K562 (cell line): Measurements from ENCODE around the gene GABARAPL1. TPM values are rescaled to one million over a fixed set of nuclear protein-coding genes. Genes with fewer than 3 reads are reported as not detected.

ENCODE experiments used
- ATAC-seq: fragments of 200-7000 bp; cut with Tn5 transposase; 3 replicates; pipeline ENCODE4 v1.9.1; 2020; ENCODE audit warnings: moderate library complexity
- BruUV-seq: library from RNA; stranded (reverse); fragments of 400-500 nt; replicated peaks from 2 replicates; lab custom pipeline; 2021; lab: Mats Ljungman, UMichigan
- CTCF ChIA-PET: fragments of 300-600 bp; formaldehyde crosslinking; extraction: SDS; loops from one replicate; lab custom pipeline; 2021; ENCODE audit warnings: low intra/inter-chr PET ratio; lab: Yijun Ruan, JAX
- POLR2A ChIA-PET: fragments of 300-600, 350-650 bp; sonication (Branson Sonifier 250); formaldehyde crosslinking; extraction: SDS; loops from one replicate; lab custom pipeline; 2021; ENCODE audit warnings: antibody characterized with exemption, inconsistent platforms; lab: Yijun Ruan, JAX
- DNase-seq, 4 experiments: peaks; one replicate each; pipeline versions ENCODE4 v3.0.0 to v3.0.0-alpha.2; 2011 to 2018; ENCODE audit warnings: low spot score in 3 of 4, mixed read lengths in 3 of 4; ENCODE audit errors: extremely low read depth in 1 of 4
- FAIRE-seq: peaks from 2 replicates; lab custom pipeline; 2011; peaks lifted over from hg19 to GRCh38; lab: Jason Lieb, UNC
- H2AFZ ChIP-seq: 2 replicates; pipeline ENCODE4 v1.6.0; 2011; ENCODE audit warnings: low read depth, low read length, control low read depth, inconsistent platforms
- H3K27ac ChIP-seq: fragments of 200-600 bp; 3 replicates; pipeline ENCODE4 v1.8.0; 2011; ENCODE audit warnings: low read depth, mild to moderate bottlenecking, control low read depth, inconsistent platforms, low read length, moderate library complexity, mixed read lengths; ENCODE audit errors: extremely low read depth
- H3K27me3 ChIP-seq, 2 experiments: fragments of 300-600 bp in 1 of 2; 2 replicates in 1 of 2; 3 replicates in 1 of 2; pipeline versions ENCODE4 v1.6.0 to v1.8.0; 2011; ENCODE audit warnings: inconsistent platforms in 2 of 2, low read length in 2 of 2, mild to moderate bottlenecking in 1 of 2, mixed read lengths in 1 of 2, moderate library complexity in 1 of 2; ENCODE audit not compliant: control insufficient read depth in 2 of 2, insufficient read depth in 2 of 2
- H3K36me3 ChIP-seq: fragments of 300-600 bp; 3 replicates; pipeline ENCODE4 v1.8.0; 2011; ENCODE audit warnings: mild to moderate bottlenecking, low read length, inconsistent platforms; ENCODE audit not compliant: control insufficient read depth, insufficient read depth
- H3K4me1 ChIP-seq, 2 experiments: fragments of 200-600 bp in 1 of 2; replicated peaks in 1 of 2; 2 replicates in 1 of 2; 3 replicates in 1 of 2; pipeline versions ENCODE4 v1.5.1 to v1.8.0; 2011; ENCODE audit warnings: inconsistent platforms in 2 of 2, low read length in 2 of 2, mild to moderate bottlenecking in 1 of 2, mixed read lengths in 1 of 2, moderate library complexity in 1 of 2; ENCODE audit not compliant: control insufficient read depth in 2 of 2, insufficient read depth in 2 of 2
- H3K4me2 ChIP-seq: 2 replicates; pipeline ENCODE4 v1.6.1; 2011; ENCODE audit warnings: low read length, control low read depth, inconsistent platforms, mixed read lengths; ENCODE audit not compliant: insufficient read depth
- H3K4me3 ChIP-seq: fragments of 200-600 bp; sonication (generic), shearing (Covaris generic); 2 replicates; pipeline ENCODE4 v1.5.1; 2016; ENCODE audit warnings: control low read depth, inconsistent platforms
- H3K79me2 ChIP-seq: fragments of 200-600 bp; 3 replicates; pipeline ENCODE4 v1.8.0; 2011; ENCODE audit warnings: low read length, inconsistent platforms; ENCODE audit not compliant: control insufficient read depth, insufficient read depth
- H3K9ac ChIP-seq, 2 experiments: 2 replicates each; pipeline versions ENCODE4 v1.6.0 to v1.6.1; 2011; ENCODE audit warnings: low read depth in 2 of 2, low read length in 2 of 2, control low read depth in 1 of 2, inconsistent platforms in 1 of 2, mild to moderate bottlenecking in 1 of 2, mixed read lengths in 1 of 2; ENCODE audit not compliant: insufficient read depth in 1 of 2
- H3K9me1 ChIP-seq: one replicate; pipeline ENCODE4 v1.6.0; 2011; ENCODE audit warnings: inconsistent platforms, mild to moderate bottlenecking, low read length, moderate library complexity; ENCODE audit not compliant: control insufficient read depth, insufficient read depth
- H3K9me3 ChIP-seq: replicated peaks from 2 replicates; pipeline ENCODE4 v1.5.1; 2011; ENCODE audit warnings: low read depth, low read length, inconsistent platforms; ENCODE audit not compliant: control insufficient read depth, insufficient read depth
- H4K20me1 ChIP-seq: replicated peaks from 2 replicates; pipeline ENCODE4 v1.6.1; 2011; ENCODE audit warnings: low read length, inconsistent platforms, mixed read lengths; ENCODE audit not compliant: control insufficient read depth, insufficient read depth
- ESRRB ChIP-seq: fragments of 250-450 bp; sonication (Bioruptor Pico); IDR thresholded peaks from 2 replicates; pipeline ENCODE4 v1.5.0; 2020; ENCODE audit warnings: mild to moderate bottlenecking, moderate library complexity, borderline replicate concordance
- EZH2 ChIP-seq: IDR thresholded peaks from 2 replicates; pipeline ENCODE4 v1.6.1; 2012; ENCODE audit warnings: low read depth, mild to moderate bottlenecking, inconsistent platforms, low read length, borderline replicate concordance
- GTF3C2 ChIP-seq: IDR thresholded peaks from 3 replicates; pipeline ENCODE4 v1.6.1; 2011; ENCODE audit warnings: borderline replicate concordance, mild to moderate bottlenecking, moderate library complexity; ENCODE audit not compliant: insufficient read length; ENCODE audit errors: extremely low read depth
- IRF1 ChIP-seq: sonication (generic); formaldehyde crosslinking; IDR thresholded peaks from 2 replicates; pipeline ENCODE4 v1.8.0; 2022; ENCODE audit warnings: missing genetic modification reagents, mild to moderate bottlenecking, borderline replicate concordance
- MAFG ChIP-seq: fragments of 450-650 bp; conservative IDR thresholded peaks from 2 replicates; pipeline ENCODE4 v1.6.1; 2016; ENCODE audit warnings: missing genetic modification characterization, missing compliant biosample characterization
- MAZ ChIP-seq, 2 experiments: fragments of 450-650 bp in 1 of 2; sonication (generic) in 1 of 2; formaldehyde crosslinking; IDR thresholded peaks in 1 of 2; conservative IDR thresholded peaks in 1 of 2; 2 replicates each; pipeline versions ENCODE4 v1.4.0 to v1.5.0; 2020; ENCODE audit warnings: mild to moderate bottlenecking in 1 of 2, missing genetic modification reagents in 1 of 2
- PHB2 ChIP-seq: fragments of 450-650 bp; IDR thresholded peaks from 2 replicates; pipeline ENCODE4 v1.6.1; 2017; ENCODE audit warnings: low read depth
- POLR3G ChIP-seq: IDR thresholded peaks from 2 replicates; pipeline ENCODE4 v1.6.1; 2011; ENCODE audit not compliant: insufficient read length, insufficient replicate concordance; ENCODE audit errors: extremely low read depth
- ZFP1 ChIP-seq: fragments of 450-650 bp; formaldehyde crosslinking; IDR thresholded peaks from 2 replicates; pipeline ENCODE4 v1.4.0; 2020; ENCODE audit warnings: mild to moderate bottlenecking, mixed read lengths
- ZNF507 ChIP-seq: conservative IDR thresholded peaks from 2 replicates; pipeline ENCODE4 v1.6.1; 2017; ENCODE audit warnings: missing genetic modification characterization, missing compliant biosample characterization
- ZNF778 ChIP-seq: fragments of 450-650 bp; formaldehyde crosslinking; IDR thresholded peaks from 2 replicates; pipeline ENCODE4 v1.4.0; 2020; ENCODE audit warnings: mild to moderate bottlenecking, moderate library complexity
- ZNF79 ChIP-seq: fragments of 250-450 bp; sonication (Bioruptor Pico); IDR thresholded peaks from 2 replicates; pipeline ENCODE4 v1.4.0; 2020; ENCODE audit warnings: low read depth, mild to moderate bottlenecking, moderate library complexity
- WGBS: fragments of 100-300 bp; shearing (Covaris generic); methylation state at CpG from one replicate; pipeline ENCODE4 v1.1.6; 2016; ENCODE audit warnings: low coverage, mixed read lengths; ENCODE audit not compliant: insufficient coverage; ENCODE audit errors: missing lambda C conversion rate; 5-methylcytosine and 5-hydroxymethylcytosine counted together
- in situ Hi-C: fragments of 300-500 bp; cut with MboI; formaldehyde crosslinking; loops from 4 replicates; pipeline ENCODE4 v1.15.0; 2018; ENCODE audit warnings: inconsistent platforms, mixed read lengths
- intact Hi-C: fragments of 100-400 bp; cut with micrococcal nuclease; formaldehyde crosslinking; loops from 2 replicates; pipeline ENCODE4 v1.14.2; 2022
- polyA plus RNA-seq, 8 experiments: library from polyadenylated mRNA; depleted of rRNA in 4 of 8; stranded (reverse) in 5 of 8; unstranded in 3 of 8; fragments of >200 nt; fragmentation: Nextera tagmentation in 2 of 8; fragmentation: Illumina TruSeq in 1 of 8; extraction: Ambion mirVana in 2 of 8; extraction: Trizol in 1 of 8; gene quantifications; 2 replicates each; pipeline versions ENCODE4 v1.2.1 to v1.2.3, GENCODE V29; 2011 to 2014; ENCODE audit warnings: inconsistent platforms in 1 of 8, missing spikeins in 1 of 8
- total RNA-seq, 7 experiments: library from RNA; depleted of rRNA in 6 of 7; stranded (reverse); fragments of >200 nt in 6 of 7; fragmentation: Illumina TruSeq in 2 of 7; extraction: Trizol in 2 of 7; gene quantifications; 2 replicates each; pipeline versions ENCODE4 v1.2.1 to v1.2.3, GENCODE V29; 2011 to 2021; ENCODE audit warnings: low replicate concordance in 1 of 7

The GABARAPL1 gene
- total and polyA plus RNA-seq, 9 of the 15 experiments (the other 6 are each of a cell fraction or from before 2014, with no cell fraction given): 2.3 to 15.9 (median 11.3) TPM

GRCh38 chr12:10236720-10237119 is 24.0 kb downstream of the GABARAPL1 start:
- FAIRE-seq (no peak), ATAC-seq (no peak), DNase-seq (no peak)
- TF ChIP-seq PHB2 (no peak), POLR3G (no peak), ESRRB (CRISPR knock-in tag) (no peak), MAFG (no peak), EZH2 (no peak), MAZ (CRISPR knock-in tag; conservative IDR thresholded peaks at IDR 0.05 in 1 of 2, IDR thresholded peaks at IDR 0.05 in 1 of 2) (no peak), ZNF507 (tag) (no peak), ZFP1 (no peak), IRF1 (no peak), ZNF778 (CRISPR knock-in tag) (no peak), GTF3C2 (no peak), ZNF79 (CRISPR knock-in tag) (no peak)
- Histone ChIP-seq H3K27me3 (no peaks in the 10 kb centered on the region), H4K20me1 (no peaks in the 10 kb centered on the region), H3K4me2 (no peak overlapping the region), H3K9me1 (no peaks in the 10 kb centered on the region), H3K9ac (no peak overlapping the region), H3K9me3 (no peaks in the 10 kb centered on the region), H3K36me3 (no peaks in the 10 kb centered on the region), H3K27ac (no peak overlapping the region), H3K79me2 (no peaks in the 10 kb centered on the region), H2AFZ (no peak overlapping the region), H3K4me1 (no peaks in the 10 kb centered on the region), H3K4me3 (no peak overlapping the region)
- in situ Hi-C loops: loop anchor here (10.0 to 25.0 kb wide), 3 partner anchors 88 to 976 kb away; no protein-coding TSS in a partner anchor
- intact Hi-C loops: loop anchor here (5.0 to 10.0 kb wide), 3 partner anchors 98 to 518 kb away; no protein-coding TSS in a partner anchor
- POLR2A ChIA-PET: no interaction called here
- BruUV-seq: no TSS peak
- WGBS: 30% methylated on average over 1 of the region's 1 CpG
- CTCF ChIA-PET: interaction anchor here (0.7 to 2.3 kb wide), 3 partner anchors 325 to 1250 kb away, joined by 3 to 14 read pairs (median 7); no protein-coding TSS in a partner anchor
